Measurements from ENCODE around the gene MAML1.
"Not testable (repeated sequence)": the region's sequence is repeated elsewhere in the genome, so short reads cannot be mapped to it uniquely, and the experiment has no call there.

DNA sequence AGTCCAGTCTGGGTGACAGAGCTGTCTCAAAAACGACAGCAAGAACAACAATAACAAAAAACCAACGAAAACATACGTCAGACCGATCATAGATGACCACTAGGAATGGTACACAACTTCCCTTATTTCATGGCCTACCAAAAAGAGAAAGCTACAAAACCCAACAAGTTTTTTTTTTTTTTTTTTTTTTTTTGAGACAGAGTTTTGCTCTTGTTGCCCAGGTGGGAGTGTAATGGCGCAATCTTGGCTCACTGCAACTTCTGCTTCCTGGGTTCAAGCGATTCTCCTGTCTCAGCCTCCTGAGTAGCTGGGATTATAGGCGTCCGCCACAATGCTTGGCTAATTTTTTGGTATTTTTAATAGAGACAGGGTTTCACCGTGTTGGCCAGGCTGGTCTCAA lies 43.4 kb upstream of the MAML1 start:
- TF ChIP-seq, protein P1, sequence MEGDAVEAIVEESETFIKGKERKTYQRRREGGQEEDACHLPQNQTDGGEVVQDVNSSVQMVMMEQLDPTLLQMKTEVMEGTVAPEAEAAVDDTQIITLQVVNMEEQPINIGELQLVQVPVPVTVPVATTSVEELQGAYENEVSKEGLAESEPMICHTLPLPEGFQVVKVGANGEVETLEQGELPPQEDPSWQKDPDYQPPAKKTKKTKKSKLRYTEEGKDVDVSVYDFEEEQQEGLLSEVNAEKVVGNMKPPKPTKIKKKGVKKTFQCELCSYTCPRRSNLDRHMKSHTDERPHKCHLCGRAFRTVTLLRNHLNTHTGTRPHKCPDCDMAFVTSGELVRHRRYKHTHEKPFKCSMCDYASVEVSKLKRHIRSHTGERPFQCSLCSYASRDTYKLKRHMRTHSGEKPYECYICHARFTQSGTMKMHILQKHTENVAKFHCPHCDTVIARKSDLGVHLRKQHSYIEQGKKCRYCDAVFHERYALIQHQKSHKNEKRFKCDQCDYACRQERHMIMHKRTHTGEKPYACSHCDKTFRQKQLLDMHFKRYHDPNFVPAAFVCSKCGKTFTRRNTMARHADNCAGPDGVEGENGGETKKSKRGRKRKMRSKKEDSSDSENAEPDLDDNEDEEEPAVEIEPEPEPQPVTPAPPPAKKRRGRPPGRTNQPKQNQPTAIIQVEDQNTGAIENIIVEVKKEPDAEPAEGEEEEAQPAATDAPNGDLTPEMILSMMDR (conservative IDR thresholded peaks at IDR 0.05; ENCODE audit: low read depth, low read length) = not testable (repeated sequence)
- TF ChIP-seq EZH2 (IDR thresholded peaks at IDR 0.05; ENCODE audit: low read length, unreplicated experiment) = not testable (repeated sequence)
